MCF 10A (cell line): ENCODE data around the gene TRIM36. TPM values are rescaled to one million over a fixed set of nuclear protein-coding genes. Genes with fewer than 3 reads are reported as not detected.

Experiments used
- BruUV-seq: library from RNA; stranded (reverse); fragments of 400-500 nt; replicated peaks from 2 replicates; lab custom pipeline; 2021; lab: Mats Ljungman, UMichigan
- CTCF ChIA-PET: fragments of 300-600 bp; sonication (Branson Sonifier 250); formaldehyde crosslinking; extraction: SDS; loops from one replicate; lab custom pipeline; 2021; ENCODE audit warnings: antibody characterized with exemption, inconsistent platforms; lab: Yijun Ruan, JAX
- POLR2A ChIA-PET: fragments of 300-600, 350-650 bp; sonication (Branson Sonifier 250); formaldehyde crosslinking; extraction: SDS; loops from one replicate; lab custom pipeline; 2020; ENCODE audit warnings: antibody characterized with exemption, inconsistent platforms; lab: Yijun Ruan, JAX
- DNase-seq: peaks from one replicate; pipeline ENCODE4 v3.0.0-alpha.2; 2018; ENCODE audit not compliant: unreplicated experiment
- H3K27ac Mint-ChIP-seq: one replicate; pipeline ENCODE4 v1.8.0; 2022; ENCODE audit warnings: mild to moderate bottlenecking, low read depth, mixed read lengths; ENCODE audit not compliant: unreplicated experiment
- H3K27me3 Mint-ChIP-seq: one replicate; pipeline ENCODE4 v1.8.0; 2022; ENCODE audit warnings: mixed read lengths; ENCODE audit not compliant: insufficient read depth, unreplicated experiment
- H3K36me3 Mint-ChIP-seq: one replicate; pipeline ENCODE4 v1.8.0; 2022; ENCODE audit warnings: mild to moderate bottlenecking, moderate library complexity, mixed read lengths; ENCODE audit not compliant: insufficient read depth, unreplicated experiment
- H3K4me1 Mint-ChIP-seq: one replicate; pipeline ENCODE4 v1.8.0; 2022; ENCODE audit warnings: mixed read lengths; ENCODE audit not compliant: insufficient read depth, unreplicated experiment
- H3K4me3 Mint-ChIP-seq: one replicate; pipeline ENCODE4 v1.8.0; 2022; ENCODE audit warnings: mild to moderate bottlenecking, moderate library complexity, mixed read lengths; ENCODE audit not compliant: unreplicated experiment
- H3K9me3 Mint-ChIP-seq: one replicate; pipeline ENCODE4 v1.8.0; 2022; ENCODE audit warnings: mixed read lengths; ENCODE audit not compliant: unreplicated experiment
- intact Hi-C: fragments of 100-400 bp; cut with micrococcal nuclease; formaldehyde crosslinking; loops from 2 replicates; pipeline ENCODE4 v1.14.1; 2022
- total RNA-seq: library from RNA; stranded (reverse); gene quantifications from 2 replicates; pipeline ENCODE4 v1.2.3, GENCODE V29; 2022
- TF ChIP-seq, protein P1 (sequence below): fragments of 200-600 bp; IDR thresholded peaks from one replicate; pipeline ENCODE4 v1.8.0; 2022; ENCODE audit warnings: antibody characterized with exemption, mild to moderate bottlenecking; ENCODE audit not compliant: unreplicated experiment

The TRIM36 gene
- total RNA-seq, 1 experiment from 2014 or later: 7.1 TPM

DNA sequence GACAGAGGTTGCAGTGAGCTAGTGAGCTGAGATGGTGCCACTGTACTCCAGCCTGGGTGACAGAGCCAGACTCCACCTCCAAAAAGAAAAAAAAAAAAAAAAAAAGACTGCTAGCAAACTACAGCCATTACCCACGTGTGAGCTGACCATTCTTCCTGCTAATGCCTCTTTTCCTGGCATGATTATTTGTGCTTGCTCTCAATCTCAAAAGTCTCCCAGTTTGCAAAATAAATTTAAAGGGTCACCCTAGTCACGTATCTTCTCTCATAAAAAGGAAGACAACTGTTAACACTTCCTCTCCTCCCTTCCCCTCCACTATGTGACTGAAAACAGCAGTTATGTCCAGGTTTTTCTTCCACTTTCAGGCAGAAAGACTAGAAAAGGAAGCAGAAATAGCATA, 37.2 kb downstream of the TRIM36 start:
- DNase-seq: no peak
- ChIA-PET CTCF (interaction anchor here (0.5 to 1.1 kb wide), 2 partner anchors 10 to 1469 kb away, joined by 3 to 4 read pairs; no protein-coding TSS in a partner anchor), POLR2A (no interaction called here)
- H3K27me3 Mint-ChIP-seq: no peaks in the 10 kb centered on the region
- no peak overlapping the region for H3K27ac Mint-ChIP-seq
- no peak overlapping the region for H3K4me3 Mint-ChIP-seq
- H3K36me3 Mint-ChIP-seq: no peaks in the 10 kb centered on the region
- TF ChIP-seq, protein P1, sequence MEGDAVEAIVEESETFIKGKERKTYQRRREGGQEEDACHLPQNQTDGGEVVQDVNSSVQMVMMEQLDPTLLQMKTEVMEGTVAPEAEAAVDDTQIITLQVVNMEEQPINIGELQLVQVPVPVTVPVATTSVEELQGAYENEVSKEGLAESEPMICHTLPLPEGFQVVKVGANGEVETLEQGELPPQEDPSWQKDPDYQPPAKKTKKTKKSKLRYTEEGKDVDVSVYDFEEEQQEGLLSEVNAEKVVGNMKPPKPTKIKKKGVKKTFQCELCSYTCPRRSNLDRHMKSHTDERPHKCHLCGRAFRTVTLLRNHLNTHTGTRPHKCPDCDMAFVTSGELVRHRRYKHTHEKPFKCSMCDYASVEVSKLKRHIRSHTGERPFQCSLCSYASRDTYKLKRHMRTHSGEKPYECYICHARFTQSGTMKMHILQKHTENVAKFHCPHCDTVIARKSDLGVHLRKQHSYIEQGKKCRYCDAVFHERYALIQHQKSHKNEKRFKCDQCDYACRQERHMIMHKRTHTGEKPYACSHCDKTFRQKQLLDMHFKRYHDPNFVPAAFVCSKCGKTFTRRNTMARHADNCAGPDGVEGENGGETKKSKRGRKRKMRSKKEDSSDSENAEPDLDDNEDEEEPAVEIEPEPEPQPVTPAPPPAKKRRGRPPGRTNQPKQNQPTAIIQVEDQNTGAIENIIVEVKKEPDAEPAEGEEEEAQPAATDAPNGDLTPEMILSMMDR: no peak
- intact Hi-C loops: no loop called here
- H3K9me3 Mint-ChIP-seq: no peaks in the 10 kb centered on the region
- no peaks in the 10 kb centered on the region for H3K4me1 Mint-ChIP-seq
- no TSS peak for BruUV-seq

DNA sequence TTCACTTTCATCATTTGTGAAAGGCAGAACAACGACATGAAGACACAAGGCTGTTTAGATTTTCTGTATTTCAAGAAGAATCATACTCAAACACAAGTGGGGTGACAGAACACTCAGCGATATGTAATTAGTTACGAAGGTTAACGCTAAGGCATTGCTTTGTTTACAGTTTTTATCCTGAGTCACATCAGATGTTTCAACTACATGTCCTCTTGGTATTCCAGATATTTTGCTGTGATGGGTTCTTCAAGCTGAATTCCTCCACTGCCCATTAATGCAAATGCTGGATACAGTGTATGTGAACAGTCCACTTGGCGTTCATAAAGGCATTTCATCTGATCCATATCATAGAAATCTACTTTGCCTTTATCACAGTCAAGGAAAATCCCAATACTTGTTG, 43.4 kb downstream of the TRIM36 start:
- intact Hi-C loops: no loop called here
- H3K27me3 Mint-ChIP-seq: no peaks in the 10 kb centered on the region
- no peak for DNase-seq
- no peaks in the 10 kb centered on the region for H3K9me3 Mint-ChIP-seq
- ChIA-PET CTCF (no interaction called here), POLR2A (no interaction called here)
- TF ChIP-seq, protein P1: no peak
- BruUV-seq: no TSS peak
- H3K36me3 Mint-ChIP-seq: no peaks in the 10 kb centered on the region
- no peaks in the 10 kb centered on the region for H3K4me1 Mint-ChIP-seq
- H3K27ac Mint-ChIP-seq: no peak overlapping the region
- no peak overlapping the region for H3K4me3 Mint-ChIP-seq

DNA sequence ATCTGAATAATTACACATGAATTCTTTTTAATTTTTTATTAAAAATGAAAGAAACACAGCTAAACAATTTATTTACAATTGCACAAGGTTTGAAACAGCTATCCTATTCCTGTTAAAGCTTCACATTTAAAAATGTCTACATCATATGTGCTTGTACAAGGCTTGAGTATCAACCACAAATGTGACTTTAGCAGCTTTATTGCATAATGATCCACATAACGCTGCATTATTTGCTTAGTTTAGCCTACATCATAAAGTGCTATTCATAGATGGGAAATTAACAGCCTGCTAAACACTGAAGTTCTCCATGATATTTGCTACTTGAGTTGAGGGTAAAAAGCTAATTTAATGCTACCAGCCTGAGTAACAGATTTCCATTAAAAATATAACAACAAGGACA, 45.0 kb downstream of the TRIM36 start:
- DNase-seq: no peak
- no peaks in the 10 kb centered on the region for H3K4me1 Mint-ChIP-seq
- peaks cover 9% of the 10 kb centered on the region for H3K27me3 Mint-ChIP-seq
- intact Hi-C loops: no loop called here
- no TSS peak for BruUV-seq
- CTCF ChIA-PET: interaction anchor here (0.5 to 1.1 kb wide), 2 partner anchors 16 to 1445 kb away, joined by 3 to 4 read pairs; no protein-coding TSS in a partner anchor
- H3K4me3 Mint-ChIP-seq: no peak overlapping the region
- H3K36me3 Mint-ChIP-seq: no peaks in the 10 kb centered on the region
- no peak overlapping the region for H3K27ac Mint-ChIP-seq
- POLR2A ChIA-PET: interaction anchor here (0.6 to 1.0 kb wide), 2 partner anchors 8 to 1243 kb away, joined by 3 read pairs; no protein-coding TSS in a partner anchor
- TF ChIP-seq, protein P1: no peak
- no peaks in the 10 kb centered on the region for H3K9me3 Mint-ChIP-seq

DNA sequence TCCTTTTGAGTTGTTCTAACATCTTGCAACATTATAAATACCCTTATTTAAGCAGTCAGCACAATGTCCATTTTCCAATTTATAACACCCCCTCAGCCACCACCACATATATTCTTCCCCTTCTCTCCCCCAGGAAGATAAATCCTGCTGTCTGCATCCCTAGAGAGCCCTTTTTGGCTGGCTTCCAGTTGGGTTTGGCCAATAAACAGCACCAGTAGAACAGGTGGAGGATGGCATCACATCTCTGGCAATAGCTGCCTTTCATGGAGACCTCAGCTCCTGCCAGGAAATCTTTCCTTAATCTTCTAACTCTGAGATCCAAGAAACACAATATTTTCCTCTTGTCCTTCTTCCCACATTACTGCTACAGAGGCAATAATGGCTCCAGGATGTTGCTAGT, 53.7 kb downstream of the TRIM36 start:
- no peaks in the 10 kb centered on the region for H3K36me3 Mint-ChIP-seq
- DNase-seq: no peak
- TF ChIP-seq, protein P1: no peak
- no peak overlapping the region for H3K27ac Mint-ChIP-seq
- H3K4me3 Mint-ChIP-seq: no peak overlapping the region
- intact Hi-C loops: no loop called here
- no peaks in the 10 kb centered on the region for H3K4me1 Mint-ChIP-seq
- ChIA-PET CTCF (no interaction called here), POLR2A (interaction anchor here (0.6 to 0.7 kb wide), 2 partner anchors 8 to 762 kb away, joined by 3 read pairs; no protein-coding TSS in a partner anchor)
- peaks cover 42% of the 10 kb centered on the region for H3K27me3 Mint-ChIP-seq
- no TSS peak for BruUV-seq
- peaks cover 7% of the 10 kb centered on the region for H3K9me3 Mint-ChIP-seq
